GM12878 (cell line): ENCODE results near the gene GGT5. TPM values are rescaled to one million over a fixed set of nuclear protein-coding genes. Genes with fewer than 3 reads are reported as not detected.

Experiments
- ATAC-seq: fragments of 200-7000 bp; cut with Tn5 transposase; 3 replicates; pipeline ENCODE4 v1.9.1; 2020; ENCODE audit warnings: mild to moderate bottlenecking, moderate library complexity
- BruUV-seq: library from RNA; stranded (reverse); fragments of 400-500 nt; replicated peaks from 2 replicates; lab custom pipeline; 2021; lab: Mats Ljungman, UMichigan
- CTCF ChIA-PET: fragments of 300-600 bp; sonication (Branson Sonifier 250); formaldehyde crosslinking; extraction: SDS; loops from one replicate; lab custom pipeline; 2021; ENCODE audit warnings: inconsistent platforms; lab: Yijun Ruan, JAX
- POLR2A ChIA-PET: fragments of 350-600 bp; formaldehyde crosslinking; extraction: SDS; loops from one replicate; lab custom pipeline; 2021; ENCODE audit warnings: inconsistent platforms; lab: Charles Lee
- RAD21 ChIA-PET: fragments of 300-600 bp; sonication (Branson Sonifier 250); formaldehyde crosslinking; loops from one replicate; lab custom pipeline; 2023; ENCODE audit warnings: antibody characterized with exemption; ENCODE audit not compliant: unreplicated experiment; lab: Charles Lee
- SMC1A ChIA-PET: fragments of 300-600 bp; sonication (Branson Sonifier 250); formaldehyde crosslinking; loops from one replicate; lab custom pipeline; 2023; ENCODE audit not compliant: unreplicated experiment, uncharacterized antibody; lab: Charles Lee
- DNase-seq: peaks from one replicate; pipeline ENCODE4 v3.0.0-alpha.2; 2011; ENCODE audit warnings: low read depth, low spot score
- FAIRE-seq: peaks from 3 replicates; lab custom pipeline; 2011; peaks lifted over from hg19 to GRCh38; lab: Jason Lieb, UNC
- H2AFZ ChIP-seq: 2 replicates; pipeline ENCODE4 v1.6.0; 2011; ENCODE audit warnings: low read depth, low read length, control low read depth; ENCODE audit not compliant: control insufficient read depth
- H3K27ac ChIP-seq: 2 replicates; pipeline ENCODE4 v1.5.1; 2011; ENCODE audit warnings: control low read depth; ENCODE audit not compliant: control insufficient read depth, insufficient read depth
- H3K27me3 ChIP-seq, 2 experiments: replicated peaks in 1 of 2; 2 replicates each; pipeline versions ENCODE4 v1.6.0 to v1.6.1; 2011; ENCODE audit warnings: low read length in 1 of 2; ENCODE audit not compliant: control insufficient read depth in 2 of 2, insufficient read depth in 2 of 2
- H3K36me3 ChIP-seq, 2 experiments: 2 replicates each; pipeline ENCODE4 v1.5.1; 2011; ENCODE audit warnings: low read length in 1 of 2; ENCODE audit not compliant: control insufficient read depth in 2 of 2, insufficient read depth in 2 of 2
- H3K4me1 ChIP-seq: 2 replicates; pipeline ENCODE4 v1.6.1; 2011; ENCODE audit warnings: mild to moderate bottlenecking, low read length, moderate library complexity, mixed read lengths; ENCODE audit not compliant: control insufficient read depth, insufficient read depth
- H3K4me2 ChIP-seq: 2 replicates; pipeline ENCODE4 v1.6.0; 2011; ENCODE audit warnings: control low read depth; ENCODE audit not compliant: control insufficient read depth, insufficient read depth
- H3K4me3 ChIP-seq: fragments of 200-600 bp; sonication (generic); 2 replicates; pipeline ENCODE4 v1.5.1; 2016
- H3K79me2 ChIP-seq: 2 replicates; pipeline ENCODE4 v1.6.0; 2011; ENCODE audit warnings: low read length; ENCODE audit not compliant: control insufficient read depth, insufficient read depth
- H3K9ac ChIP-seq: 2 replicates; pipeline ENCODE4 v1.8.0; 2011; ENCODE audit warnings: low read length, control low read depth, mixed read lengths; ENCODE audit not compliant: control insufficient read depth, insufficient read depth
- H3K9me3 ChIP-seq: replicated peaks from 3 replicates; pipeline ENCODE4 v1.5.1; 2011; ENCODE audit warnings: mild to moderate bottlenecking, low read length; ENCODE audit not compliant: control insufficient read depth, insufficient read depth
- H4K20me1 ChIP-seq: 2 replicates; pipeline ENCODE4 v1.6.0; 2011; ENCODE audit not compliant: control insufficient read depth, insufficient read depth
- CEBPB ChIP-seq, 2 experiments: fragments of 150-350 bp in 1 of 2; IDR thresholded peaks; 2 replicates each; pipeline ENCODE4 v1.6.1; 2012 to 2014; ENCODE audit warnings: low read depth in 2 of 2, low read length in 2 of 2, borderline replicate concordance in 1 of 2, inconsistent platforms in 1 of 2
- IRF4 ChIP-seq: IDR thresholded peaks from 2 replicates; pipeline ENCODE4 v1.6.1; 2011; ENCODE audit warnings: low read depth, low read length
- JUND ChIP-seq: IDR thresholded peaks from 2 replicates; pipeline ENCODE4 v1.6.1; 2012; ENCODE audit warnings: low read depth, mild to moderate bottlenecking, low read length, improper control_type of control experiment, moderate library complexity
- NRF1 ChIP-seq: conservative IDR thresholded peaks from 2 replicates; pipeline ENCODE4 v1.6.1; 2011; ENCODE audit warnings: mild to moderate bottlenecking, low read depth, low read length, improper control_type of control experiment
- PML ChIP-seq: IDR thresholded peaks from 2 replicates; pipeline ENCODE4 v1.6.1; 2012; ENCODE audit warnings: low read length, inconsistent platforms
- POU2F2 ChIP-seq: IDR thresholded peaks from 3 replicates; pipeline ENCODE4 v1.6.1; 2011; ENCODE audit warnings: low read depth, mild to moderate bottlenecking, low read length, borderline replicate concordance
- REST ChIP-seq: IDR thresholded peaks from 2 replicates; pipeline ENCODE4 v1.6.1; 2012; ENCODE audit warnings: mild to moderate bottlenecking, low read depth, low read length
- SKIL ChIP-seq: fragments of 450-650 bp; IDR thresholded peaks from 2 replicates; pipeline ENCODE4 v1.6.1; 2017; ENCODE audit warnings: mild to moderate bottlenecking, low read depth, inconsistent platforms; ENCODE audit not compliant: poor library complexity, severe bottlenecking
- SREBF1 ChIP-seq: IDR thresholded peaks from 2 replicates; pipeline ENCODE4 v1.6.1; 2012; ENCODE audit warnings: mild to moderate bottlenecking, low read length
- SUPT20H ChIP-seq: IDR thresholded peaks from 2 replicates; pipeline ENCODE4 v1.6.1; 2011; ENCODE audit warnings: low read depth, mild to moderate bottlenecking, low read length, moderate library complexity, borderline replicate concordance; ENCODE audit not compliant: control insufficient read depth
- ZNF384 ChIP-seq: IDR thresholded peaks from 2 replicates; pipeline ENCODE4 v1.6.1; 2012; ENCODE audit warnings: low read depth, mild to moderate bottlenecking, low read length, improper control_type of control experiment, borderline replicate concordance
- WGBS: methylation state at CpG from one replicate; pipeline ENCODE4 v1.1.6; 2016; ENCODE audit warnings: low lambda C conversion rate; ENCODE audit not compliant: insufficient replicate concordance, insufficient coverage; ENCODE audit errors: missing lambda C conversion rate; 5-methylcytosine and 5-hydroxymethylcytosine counted together
- in situ Hi-C: fragments of 300-500 bp; cut with MboI; formaldehyde crosslinking; loops from 9 replicates; pipeline ENCODE4 v1.14.3; 2018; ENCODE audit warnings: mixed read lengths
- intact Hi-C: fragments of 100-400 bp; cut with micrococcal nuclease; formaldehyde crosslinking; loops from one replicate; pipeline ENCODE4 v1.14.2; 2022; ENCODE audit not compliant: unreplicated experiment
- polyA plus RNA-seq, 11 experiments: library from polyadenylated mRNA; depleted of rRNA in 4 of 11; unstranded in 6 of 11; stranded (reverse) in 5 of 11; fragments of >200 nt; fragmentation: Nextera tagmentation in 4 of 11; fragmentation: Illumina TruSeq in 1 of 11; extraction: Ambion mirVana in 4 of 11; extraction: Trizol in 1 of 11; gene quantifications; 1 replicate in 1 of 11; 2 replicates in 10 of 11; pipeline versions ENCODE4 v1.2.1 to v1.2.3, GENCODE V29; 2011 to 2016; ENCODE audit warnings: inconsistent platforms in 2 of 11, missing spikeins in 2 of 11, low read depth in 1 of 11
- total RNA-seq, 4 experiments: library from RNA; depleted of rRNA in 3 of 4; stranded (reverse); fragments of >200 nt in 3 of 4; fragmentation: Illumina TruSeq in 1 of 4; extraction: Trizol in 1 of 4; gene quantifications; 2 replicates each; pipeline versions ENCODE4 v1.2.1 to v1.2.3, GENCODE V29; 2013 to 2021

The GGT5 gene
- total and polyA plus RNA-seq, 10 of the 15 experiments (the other 5 are each of a cell fraction or from before 2014, with no cell fraction given) = 0.34 TPM; not detected in 9

- Histone ChIP-seq H3K36me3 (no peaks in the 10 kb centered on the region), H3K27ac (no peak overlapping the region), H3K4me1 (peaks cover 4% of the 10 kb centered on the region; the same call in 1 of the 2 replicates), H3K4me2 (no peak overlapping the region), H4K20me1 (no peaks in the 10 kb centered on the region), H2AFZ (no peak overlapping the region), H3K4me3 (no peak overlapping the region)
- ChIA-PET SMC1A (no interaction called here), RAD21 (no interaction called here)
- in situ Hi-C loops = no loop called here
- TF ChIP-seq SREBF1 (no peak), REST (no peak), CEBPB (IDR thresholded peaks at IDR 0.05; ENCODE audit: borderline replicate concordance in 1 of 2, low read depth in 2 of 2, low read length in 2 of 2) (no peak), SKIL (no peak), SUPT20H (no peak), POU2F2 (no peak), JUND (no peak), PML (no peak), NRF1 (no peak), IRF4 (no peak), ZNF384 (no peak)
- TF ChIP-seq, all 136 proteins: peak for 0
- ChIA-PET POLR2A (interaction anchor here (0.6 kb wide), 1 partner anchor 356 kb away, joined by 6 read pairs; no protein-coding TSS in a partner anchor), CTCF (interaction anchor here (0.6 to 4.3 kb wide), 2 partner anchors 11 to 22 kb away, joined by 3 to 18 read pairs; no protein-coding TSS in a partner anchor)
- Histone ChIP-seq H3K79me2 (no peaks in the 10 kb centered on the region), H3K9ac (no peak overlapping the region), H3K27me3 (no peaks in the 10 kb centered on the region; a peak in 1 of 4 replicates), H3K9me3 (peaks cover 1% of the 10 kb centered on the region; the same call in 1 of the 3 replicates)
- ATAC-seq = no peak
- FAIRE-seq = no peak
- DNase-seq = no peak
- intact Hi-C loops = no loop called here
- no TSS peak for BruUV-seq
- WGBS = 60% methylated on average over 8 of the region's 9 CpGs
These were observed 25.1 kb downstream of the GGT5 start for GRCh38 chr22:24219750-24220149.
